ENCODE results near the gene ZNF593.

GRCh38 chr1:26134466-26134865, 35.2 kb upstream of the ZNF593 start:
- TF ChIP-seq POLR2A (IDR thresholded peaks at IDR 0.05) = no peak
- TF ChIP-seq CTCF (IDR thresholded peaks at IDR 0.05) = no peak
